Prostate gland (tissue), 2 donors: ENCODE results near the gene DCAF10.
A peak's percentile ranks its signal among the peaks of the same experiment; 100 is the strongest.

Source experiments
- POLR2A ChIP-seq: fragments of 450-650 bp; IDR thresholded peaks from one replicate; pipeline ENCODE4 v1.6.1; 2016; ENCODE audit warnings: antibody characterized with exemption, mild to moderate bottlenecking
- POLR2AphosphoS5 ChIP-seq: sonication (generic); formaldehyde crosslinking; IDR thresholded peaks from one replicate; pipeline ENCODE4 v1.6.1; 2017; ENCODE audit warnings: antibody characterized with exemption
- TF ChIP-seq, protein P1 (sequence below), 4 experiments: fragments of 200-600 bp in 2 of 4; fragments of 450-650 bp in 2 of 4; sonication (generic) in 2 of 4; IDR thresholded peaks; 1 replicate in 3 of 4; 2 replicates in 1 of 4; pipeline ENCODE4 v1.5.1; 2016 to 2019; ENCODE audit warnings: antibody characterized with exemption in 4 of 4, mild to moderate bottlenecking in 2 of 4, moderate library complexity in 2 of 4

DNA sequence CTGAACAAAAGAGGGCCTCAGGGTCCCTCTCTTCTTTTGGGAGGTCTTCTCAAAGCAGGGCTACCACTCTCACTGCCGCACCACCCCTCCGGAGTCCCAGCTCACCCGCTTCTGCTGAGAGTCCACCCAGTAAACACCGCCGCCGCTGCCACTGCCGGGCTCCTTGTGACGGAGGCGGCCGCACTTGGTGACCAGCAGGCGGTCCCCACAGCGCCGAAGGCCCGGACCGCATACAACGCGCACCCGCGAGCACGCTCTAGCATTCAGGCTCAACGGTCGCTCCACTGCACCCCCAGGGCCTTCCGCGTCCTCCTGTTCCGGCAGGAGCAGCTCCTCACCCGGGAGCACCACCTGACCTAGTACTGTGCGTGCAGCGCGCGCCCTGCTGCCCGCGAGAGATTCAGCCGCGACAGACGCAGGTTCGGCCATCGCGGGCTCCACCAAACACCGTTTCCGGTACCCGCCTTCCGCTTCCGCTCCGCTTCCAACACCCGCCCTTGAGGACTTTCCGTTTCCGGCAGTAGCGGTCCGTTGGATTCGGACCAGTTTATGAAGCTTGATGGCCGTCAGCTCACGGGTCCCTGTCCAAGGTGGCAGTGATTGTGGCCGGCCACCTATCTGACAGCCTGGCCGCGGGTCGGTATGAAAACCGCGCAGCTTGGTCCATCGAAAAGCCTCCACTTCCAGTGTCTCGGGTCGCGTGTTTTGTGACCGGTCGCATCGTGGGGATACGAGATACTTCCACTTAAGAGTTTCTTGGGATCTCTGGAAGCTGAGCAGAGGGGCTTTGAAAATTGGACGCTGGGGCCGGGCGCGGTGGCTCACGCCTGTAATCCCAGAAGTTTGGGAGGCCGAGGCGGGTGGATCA, 15.7 kb upstream of the DCAF10 start, which contains the start of gene EXOSC3:
- TF ChIP-seq POLR2A (peak; percentile 48), POLR2AphosphoS5 (peak; percentile 92)
- TF ChIP-seq, protein P1, sequence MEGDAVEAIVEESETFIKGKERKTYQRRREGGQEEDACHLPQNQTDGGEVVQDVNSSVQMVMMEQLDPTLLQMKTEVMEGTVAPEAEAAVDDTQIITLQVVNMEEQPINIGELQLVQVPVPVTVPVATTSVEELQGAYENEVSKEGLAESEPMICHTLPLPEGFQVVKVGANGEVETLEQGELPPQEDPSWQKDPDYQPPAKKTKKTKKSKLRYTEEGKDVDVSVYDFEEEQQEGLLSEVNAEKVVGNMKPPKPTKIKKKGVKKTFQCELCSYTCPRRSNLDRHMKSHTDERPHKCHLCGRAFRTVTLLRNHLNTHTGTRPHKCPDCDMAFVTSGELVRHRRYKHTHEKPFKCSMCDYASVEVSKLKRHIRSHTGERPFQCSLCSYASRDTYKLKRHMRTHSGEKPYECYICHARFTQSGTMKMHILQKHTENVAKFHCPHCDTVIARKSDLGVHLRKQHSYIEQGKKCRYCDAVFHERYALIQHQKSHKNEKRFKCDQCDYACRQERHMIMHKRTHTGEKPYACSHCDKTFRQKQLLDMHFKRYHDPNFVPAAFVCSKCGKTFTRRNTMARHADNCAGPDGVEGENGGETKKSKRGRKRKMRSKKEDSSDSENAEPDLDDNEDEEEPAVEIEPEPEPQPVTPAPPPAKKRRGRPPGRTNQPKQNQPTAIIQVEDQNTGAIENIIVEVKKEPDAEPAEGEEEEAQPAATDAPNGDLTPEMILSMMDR (IDR thresholded peaks at IDR 0.05): peak in 2 of 4 experiments; percentile 2 to 33
